ENCODE measurements around the gene PLCH2. TPM values are rescaled to one million over a fixed set of nuclear protein-coding genes. Genes with fewer than 3 reads are reported as not detected.

PLCH2 gene
- total RNA-seq, 1 donor from 2014 or later: 0.46 TPM

Other genes with a start within 250 kb of the PLCH2 start
- gene SKI, start 248.0 kb upstream of the PLCH2 start, total RNA-seq: 38.5 TPM
- gene MORN1, start 84.7 kb upstream of the PLCH2 start, total RNA-seq: 4.9 TPM
- 85.8 TPM for gene RER1, start 84.4 kb upstream of the PLCH2 start, total RNA-seq
- gene PEX10, start 63.7 kb upstream of the PLCH2 start, total RNA-seq: 14.5 TPM
- 46.4 TPM for gene PANK4, start 50.3 kb downstream of the PLCH2 start, total RNA-seq
- gene HES5, start 54.0 kb downstream of the PLCH2 start, total RNA-seq: 1.3 TPM
- 15.7 TPM for gene TNFRSF14, start 80.1 kb downstream of the PLCH2 start, total RNA-seq
- gene PRXL2B, start 110.5 kb downstream of the PLCH2 start, total RNA-seq: 12.2 TPM
- 0.35 TPM for gene MMEL1, start 156.7 kb downstream of the PLCH2 start, total RNA-seq